Effector memory CD4-positive, alpha-beta T cell (primary cell): ENCODE measurements around the gene SEZ6L2.

Experiments used
- DNase-seq, 3 donors: peaks; one replicate each; pipeline ENCODE4 v3.0.0-alpha.2; 2020
- H3K27ac ChIP-seq: 2 replicates; pipeline ENCODE4 v1.7.0; 2013; ENCODE audit warnings: mild to moderate bottlenecking, low read length, moderate library complexity; ENCODE audit not compliant: insufficient read depth, poor library complexity, severe bottlenecking
- H3K27me3 ChIP-seq: replicated peaks from 2 replicates; pipeline ENCODE4 v1.7.0; 2013; ENCODE audit warnings: mild to moderate bottlenecking, low read length; ENCODE audit not compliant: insufficient read depth, control insufficient read depth, poor library complexity, severe bottlenecking
- H3K36me3 ChIP-seq: 2 replicates; pipeline ENCODE4 v1.7.0; 2013; ENCODE audit warnings: mild to moderate bottlenecking, low read length, moderate library complexity; ENCODE audit not compliant: control insufficient read depth, insufficient read depth
- H3K4me1 ChIP-seq: 2 replicates; pipeline ENCODE4 v1.7.0; 2013; ENCODE audit warnings: low read length, mild to moderate bottlenecking; ENCODE audit not compliant: control insufficient read depth, insufficient read depth, poor library complexity, severe bottlenecking
- H3K4me3 ChIP-seq: 2 replicates; pipeline ENCODE4 v1.7.0; 2013; ENCODE audit warnings: low read length, low read depth, mild to moderate bottlenecking; ENCODE audit not compliant: insufficient read depth, poor library complexity, severe bottlenecking
- H3K9me3 ChIP-seq: 2 replicates; pipeline ENCODE4 v1.7.0; 2013; ENCODE audit warnings: mild to moderate bottlenecking, low read length, moderate library complexity; ENCODE audit not compliant: control insufficient read depth

Gene SEZ6L2

GRCh38 chr16:29922986-29923501, 23.7 kb upstream of the SEZ6L2 start:
- no peak for DNase-seq
- Histone ChIP-seq H3K4me1 (peaks cover 7% of the 10 kb centered on the region), H3K9me3 (no peaks in the 10 kb centered on the region), H3K27ac (no peak overlapping the region), H3K4me3 (no peak overlapping the region), H3K36me3 (peaks cover 44% of the 10 kb centered on the region), H3K27me3 (no peaks in the 10 kb centered on the region)

GRCh38 chr16:29922326-29922725, 23.0 kb upstream of the SEZ6L2 start:
- Histone ChIP-seq H3K27ac (no peak overlapping the region), H3K9me3 (no peaks in the 10 kb centered on the region), H3K4me3 (no peak overlapping the region), H3K36me3 (peaks cover 49% of the 10 kb centered on the region), H3K4me1 (peaks cover 7% of the 10 kb centered on the region), H3K27me3 (no peaks in the 10 kb centered on the region)
- no peak for DNase-seq

DNA sequence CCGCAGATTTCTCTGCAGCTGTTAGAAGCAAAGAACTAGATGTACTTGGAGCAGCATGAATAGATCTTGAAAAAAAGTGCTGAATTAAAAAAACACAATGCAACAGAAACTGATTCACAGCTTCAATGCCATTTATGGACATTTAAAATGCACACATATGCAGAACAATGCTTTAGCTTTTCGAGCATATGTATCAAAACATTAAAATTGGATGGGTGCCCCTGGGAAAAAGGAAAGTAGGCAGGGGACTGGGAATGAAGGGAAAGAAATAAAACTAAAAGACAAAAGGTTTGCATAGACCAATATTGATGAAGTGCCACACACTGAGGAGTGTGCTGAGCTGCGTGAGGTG, 21.7 kb upstream of the SEZ6L2 start:
- Histone ChIP-seq H3K9me3 (no peaks in the 10 kb centered on the region), H3K4me1 (no peaks in the 10 kb centered on the region), H3K36me3 (peaks cover 49% of the 10 kb centered on the region), H3K27me3 (no peaks in the 10 kb centered on the region), H3K4me3 (no peak overlapping the region), H3K27ac (no peak overlapping the region)
- no peak for DNase-seq

GRCh38 chr16:29920288-29921033, 21.1 kb upstream of the SEZ6L2 start:
- Histone ChIP-seq H3K27me3 (no peaks in the 10 kb centered on the region), H3K9me3 (no peaks in the 10 kb centered on the region), H3K4me1 (no peaks in the 10 kb centered on the region), H3K4me3 (no peak overlapping the region), H3K27ac (no peak overlapping the region), H3K36me3 (peaks cover 49% of the 10 kb centered on the region)
- no peak for DNase-seq

- Histone ChIP-seq H3K36me3 (peaks cover 43% of the 10 kb centered on the region), H3K4me3 (no peak overlapping the region), H3K4me1 (no peaks in the 10 kb centered on the region), H3K27me3 (no peaks in the 10 kb centered on the region), H3K9me3 (no peaks in the 10 kb centered on the region), H3K27ac (no peak overlapping the region)
- DNase-seq, result no peak
These were observed 17.6 kb upstream of the SEZ6L2 start for GRCh38 chr16:29916979-29917378.

- Histone ChIP-seq H3K4me3 (no peak overlapping the region), H3K27me3 (no peaks in the 10 kb centered on the region), H3K4me1 (no peaks in the 10 kb centered on the region), H3K9me3 (no peaks in the 10 kb centered on the region), H3K27ac (no peak overlapping the region), H3K36me3 (peaks cover 31% of the 10 kb centered on the region)
- no peak for DNase-seq
These were observed 16.4 kb upstream of the SEZ6L2 start for GRCh38 chr16:29915590-29916247.

- no peaks in the 10 kb centered on the region for H3K4me1 ChIP-seq
- no peak overlapping the region for H3K4me3 ChIP-seq
- peaks cover 12% of the 10 kb centered on the region for H3K36me3 ChIP-seq
- no peaks in the 10 kb centered on the region for H3K9me3 ChIP-seq
- no peaks in the 10 kb centered on the region for H3K27me3 ChIP-seq
- no peak for DNase-seq
- H3K27ac ChIP-seq, result no peak overlapping the region
These were observed 14.2 kb upstream of the SEZ6L2 start for GRCh38 chr16:29913514-29913913.

DNA sequence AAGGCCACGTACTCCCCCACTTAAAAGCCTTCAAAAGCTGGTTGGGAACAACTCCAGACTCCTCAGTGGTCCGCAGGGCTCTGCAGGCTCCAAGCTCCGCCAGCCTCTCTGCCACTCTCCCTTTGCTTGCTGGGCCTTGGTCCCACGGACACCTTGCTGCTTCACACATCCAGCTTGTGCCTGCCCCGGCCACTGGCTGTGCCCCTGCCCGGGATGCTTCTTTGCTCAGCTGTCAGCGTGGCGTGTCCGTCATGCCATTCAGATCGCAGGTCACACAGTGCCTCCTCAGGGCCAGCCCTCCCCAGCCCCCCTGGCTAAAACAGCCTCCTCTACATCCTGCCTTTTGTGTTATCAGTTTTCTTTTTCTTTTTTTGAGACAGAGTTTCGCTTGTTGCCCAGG, 12.7 kb upstream of the SEZ6L2 start:
- Histone ChIP-seq H3K36me3 (peaks cover 7% of the 10 kb centered on the region), H3K9me3 (no peaks in the 10 kb centered on the region), H3K27ac (no peak overlapping the region), H3K4me3 (no peak overlapping the region), H3K4me1 (no peaks in the 10 kb centered on the region), H3K27me3 (no peaks in the 10 kb centered on the region)
- no peak for DNase-seq

- H3K27ac ChIP-seq, result no peak overlapping the region
- H3K4me3 ChIP-seq, result no peak overlapping the region
These were observed 12.3 kb upstream of the SEZ6L2 start for GRCh38 chr16:29911676-29912010.

DNA sequence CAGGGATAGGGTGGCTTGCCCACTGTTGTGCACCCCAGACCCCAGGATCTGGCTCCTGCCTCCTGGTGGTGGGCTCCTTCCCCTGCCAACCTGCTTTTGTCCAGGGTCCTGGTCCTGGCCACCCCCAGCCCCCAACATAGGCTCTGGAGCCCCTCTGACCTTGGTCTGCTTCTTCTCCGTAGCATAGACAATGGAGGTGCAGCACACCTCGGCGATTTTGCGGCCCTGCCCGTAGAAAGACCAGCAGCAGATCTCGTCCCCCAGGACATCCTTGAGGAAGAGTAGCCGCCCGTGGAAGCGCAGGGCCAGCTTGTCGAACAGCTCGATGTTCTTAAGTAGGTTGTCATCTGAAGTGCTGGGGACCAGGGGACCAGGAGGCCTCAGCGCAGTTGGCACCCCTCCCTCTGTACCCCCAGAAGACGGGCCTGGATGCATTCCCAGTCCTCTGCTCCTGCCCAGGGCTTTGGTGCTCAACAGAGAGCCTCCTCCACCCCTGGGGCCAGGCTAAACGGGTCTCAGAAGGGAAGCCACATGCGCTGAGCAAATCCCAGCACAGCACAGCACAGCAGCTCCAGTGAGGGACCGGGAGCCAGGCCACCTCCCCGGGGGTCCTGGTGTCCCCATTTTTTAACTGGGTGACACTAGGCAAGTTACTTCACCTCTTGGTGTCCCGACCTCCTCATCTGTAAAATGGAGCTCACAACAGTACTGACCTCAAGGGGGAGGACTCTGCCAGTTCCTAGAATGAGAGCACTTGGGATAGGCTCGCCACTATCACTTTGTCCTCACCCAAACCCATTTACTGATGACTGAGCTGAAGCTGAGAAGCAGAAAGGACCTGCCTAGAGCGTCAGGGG, 11.7 kb upstream of the SEZ6L2 start:
- Histone ChIP-seq H3K9me3 (no peaks in the 10 kb centered on the region), H3K4me1 (no peaks in the 10 kb centered on the region), H3K36me3 (peaks cover 7% of the 10 kb centered on the region), H3K27ac (no peak overlapping the region), H3K27me3 (no peaks in the 10 kb centered on the region), H3K4me3 (no peak overlapping the region)
- no peak for DNase-seq

More at GRCh38 chr16:29911676-29912010, 12.3 kb upstream of the SEZ6L2 start:
- peaks cover 7% of the 10 kb centered on the region for H3K36me3 ChIP-seq
- H3K4me1 ChIP-seq, result no peaks in the 10 kb centered on the region
- DNase-seq, result no peak
- H3K9me3 ChIP-seq, result no peaks in the 10 kb centered on the region
- H3K27me3 ChIP-seq, result no peaks in the 10 kb centered on the region
